ENCODE measurements around the gene KTI12. TPM values are rescaled to one million over a fixed set of nuclear protein-coding genes. Genes with fewer than 3 reads are reported as not detected.
A peak's percentile ranks its signal among the peaks of the same experiment; 100 is the strongest.
"Not testable (repeated sequence)": the region's sequence is repeated elsewhere in the genome, so short reads cannot be mapped to it uniquely, and the experiment has no call there.

KTI12 gene
- 1 to 10 TPM; 5.1 to 6.1 (median 5.4) TPM for polyA plus RNA-seq (ENCODE audit: insufficient read length in 3 of 3)
- long read RNA-seq, donor 1, transcript KTI12-201 (1 exons, 1,714 nt) = major isoform, 11 of 11 reads
- long read RNA-seq, donor 1, partial matches to known transcripts = 0 of 11 reads
- long read RNA-seq, donor 1, other reads (novel, unspliced or antisense) = 0 of 11 reads
- long read RNA-seq, donor 2, transcript KTI12-201 (1 exons, 1,714 nt) = major isoform, 6 of 6 reads
- long read RNA-seq, donor 2, partial matches to known transcripts = 0 of 6 reads
- long read RNA-seq, donor 2, other reads (novel, unspliced or antisense) = 0 of 6 reads
- long read RNA-seq, donor 3, transcript KTI12-201 (1 exons, 1,714 nt) = major isoform, 17 of 17 reads
- long read RNA-seq, donor 3, partial matches to known transcripts = 0 of 17 reads
- long read RNA-seq, donor 3, other reads (novel, unspliced or antisense) = 0 of 17 reads
- long read RNA-seq, donor 4, transcript KTI12-201 (1 exons, 1,714 nt) = major isoform, 6 of 6 reads
- long read RNA-seq, donor 4, partial matches to known transcripts = 0 of 6 reads
- long read RNA-seq, donor 4, other reads (novel, unspliced or antisense) = 0 of 6 reads
- long read RNA-seq, donor 5 = 0 reads
- long read RNA-seq, donor 6, transcript KTI12-201 (1 exons, 1,714 nt) = major isoform, 6 of 6 reads
- long read RNA-seq, donor 6, partial matches to known transcripts = 0 of 6 reads
- long read RNA-seq, donor 6, other reads (novel, unspliced or antisense) = 0 of 6 reads
- long read RNA-seq, donor 7, transcript KTI12-201 (1 exons, 1,714 nt) = major isoform, 11 of 11 reads
- long read RNA-seq, donor 7, partial matches to known transcripts = 0 of 11 reads
- long read RNA-seq, donor 7, other reads (novel, unspliced or antisense) = 0 of 11 reads
- long read RNA-seq, donor 8, transcript KTI12-201 (1 exons, 1,714 nt) = major isoform, 15 of 15 reads
- long read RNA-seq, donor 8, partial matches to known transcripts = 0 of 15 reads
- long read RNA-seq, donor 8, other reads (novel, unspliced or antisense) = 0 of 15 reads
- long read RNA-seq, donor 9, transcript KTI12-201 (1 exons, 1,714 nt) = major isoform, 7 of 7 reads
- long read RNA-seq, donor 9, partial matches to known transcripts = 0 of 7 reads
- long read RNA-seq, donor 9, other reads (novel, unspliced or antisense) = 0 of 7 reads
- long read RNA-seq, donor 10, transcript KTI12-201 (1 exons, 1,714 nt) = major isoform, 13 of 13 reads
- long read RNA-seq, donor 10, partial matches to known transcripts = 0 of 13 reads
- long read RNA-seq, donor 10, other reads (novel, unspliced or antisense) = 0 of 13 reads
- long read RNA-seq, donor 11, partial matches to known transcripts = 0 of 3 reads
- long read RNA-seq, donor 11, other reads (novel, unspliced or antisense) = 0 of 3 reads
- long read RNA-seq, donor 12, transcript KTI12-201 (1 exons, 1,714 nt) = major isoform, 6 of 6 reads
- long read RNA-seq, donor 12, partial matches to known transcripts = 0 of 6 reads
- long read RNA-seq, donor 12, other reads (novel, unspliced or antisense) = 0 of 6 reads
- long read RNA-seq, donor 13, transcript KTI12-201 (1 exons, 1,714 nt) = major isoform, 29 of 29 reads
- long read RNA-seq, donor 13, partial matches to known transcripts = 0 of 29 reads
- long read RNA-seq, donor 13, other reads (novel, unspliced or antisense) = 0 of 29 reads
- long read RNA-seq, donor 14, transcript KTI12-201 (1 exons, 1,714 nt) = major isoform, 8 of 8 reads
- long read RNA-seq, donor 14, partial matches to known transcripts = 0 of 8 reads
- long read RNA-seq, donor 14, other reads (novel, unspliced or antisense) = 0 of 8 reads
- long read RNA-seq, donor 15, transcript KTI12-201 (1 exons, 1,714 nt) = major isoform, 7 of 7 reads
- long read RNA-seq, donor 15, partial matches to known transcripts = 0 of 7 reads
- long read RNA-seq, donor 15, other reads (novel, unspliced or antisense) = 0 of 7 reads
- long read RNA-seq, donor 16, transcript KTI12-201 (1 exons, 1,714 nt) = major isoform, 28 of 28 reads
- long read RNA-seq, donor 16, partial matches to known transcripts = 0 of 28 reads
- long read RNA-seq, donor 16, other reads (novel, unspliced or antisense) = 0 of 28 reads

- DNase-seq (ENCODE audit: extremely low read depth in 1 of 11, low read depth in 9 of 11, low spot score in 4 of 11) = peak; percentile 77 to 91 (median 86)
Observed at GRCh38 chr1:52033190-52034049, at the start of gene KTI12. KTI12 (minus strand) TSS chr1:52033810; CDS start chr1:52033761, 49 bp downstream.

GRCh38 chr1:52080014-52080415 is 46.4 kb upstream of the KTI12 start:
- no peak for DNase-seq (ENCODE audit: extremely low read depth in 1 of 11, low read depth in 9 of 11, low spot score in 4 of 11)

- not testable (repeated sequence) for DNase-seq (ENCODE audit: extremely low read depth in 1 of 11, low read depth in 9 of 11, low spot score in 4 of 11)
Observed at GRCh38 chr1:52077277-52077676, 43.7 kb upstream of the KTI12 start.

- no peak for DNase-seq (ENCODE audit: extremely low read depth in 1 of 11, low read depth in 9 of 11, low spot score in 4 of 11)
Observed at GRCh38 chr1:52072291-52072690, 38.7 kb upstream of the KTI12 start.

GRCh38 chr1:52070704-52071103 is 37.1 kb upstream of the KTI12 start:
- no peak for DNase-seq (ENCODE audit: extremely low read depth in 1 of 11, low read depth in 9 of 11, low spot score in 4 of 11)

- DNase-seq (ENCODE audit: extremely low read depth in 1 of 11, low read depth in 9 of 11, low spot score in 4 of 11) = no peak
Observed at GRCh38 chr1:52063192-52063591, 29.6 kb upstream of the KTI12 start.

- DNase-seq (ENCODE audit: extremely low read depth in 1 of 11, low read depth in 9 of 11, low spot score in 4 of 11) = no peak
Observed at GRCh38 chr1:52060822-52061221, 27.2 kb upstream of the KTI12 start.

GRCh38 chr1:52059888-52060287 is 26.3 kb upstream of the KTI12 start:
- DNase-seq (ENCODE audit: extremely low read depth in 1 of 11, low read depth in 9 of 11, low spot score in 4 of 11) = no peak

- DNase-seq (ENCODE audit: extremely low read depth in 1 of 11, low read depth in 9 of 11, low spot score in 4 of 11) = no peak
Observed at GRCh38 chr1:52059321-52059720, 25.7 kb upstream of the KTI12 start.

- no peak for DNase-seq (ENCODE audit: extremely low read depth in 1 of 11, low read depth in 9 of 11, low spot score in 4 of 11)
Observed at GRCh38 chr1:52057876-52058415, 24.3 kb upstream of the KTI12 start.

- no peak for DNase-seq (ENCODE audit: extremely low read depth in 1 of 11, low read depth in 9 of 11, low spot score in 4 of 11)
Observed at GRCh38 chr1:52057255-52057654, 23.6 kb upstream of the KTI12 start.

GRCh38 chr1:52056937-52057231 is 23.3 kb upstream of the KTI12 start:
- no peak for DNase-seq (ENCODE audit: extremely low read depth in 1 of 11, low read depth in 9 of 11, low spot score in 4 of 11)

GRCh38 chr1:52056163-52056936 is 22.7 kb upstream of the KTI12 start, which contains the start of gene BTF3L4:
BTF3L4 (plus strand) TSS chr1:52056295; CDS start chr1:52059848, 3,553 bp downstream.
- peak; percentile 69 to 93 (median 86) for DNase-seq (ENCODE audit: extremely low read depth in 1 of 11, low read depth in 9 of 11, low spot score in 4 of 11)

GRCh38 chr1:52055866-52056162 is 22.2 kb upstream of the KTI12 start:
- DNase-seq (ENCODE audit: extremely low read depth in 1 of 11, low read depth in 9 of 11, low spot score in 4 of 11) = no peak

GRCh38 chr1:52055066-52055865 is 21.7 kb upstream of the KTI12 start, which contains the start of gene TXNDC12:
TXNDC12 (minus strand) TSS chr1:52055191; CDS start chr1:52055096, 95 bp downstream.
- peak; percentile 66 to 90 (median 85) for DNase-seq (ENCODE audit: extremely low read depth in 1 of 11, low read depth in 9 of 11, low spot score in 4 of 11)
